GM12875 (cell line): ENCODE data around the gene SAMD1.
"Not testable (repeated sequence)": the region's sequence is repeated elsewhere in the genome, so short reads cannot be mapped to it uniquely, and the experiment has no call there.

Experiments
- H3K4me3 ChIP-seq: one replicate; pipeline ENCODE4 v1.5.1; 2011; ENCODE audit warnings: low read depth, low read length, control low read depth
- CTCF ChIP-seq: IDR thresholded peaks from 2 replicates; pipeline ENCODE4 v1.5.1; 2011; ENCODE audit warnings: low read depth, mild to moderate bottlenecking, control low read depth, inconsistent platforms, low read length, moderate library complexity, borderline replicate concordance; ENCODE audit not compliant: insufficient read depth

Gene SAMD1

DNA sequence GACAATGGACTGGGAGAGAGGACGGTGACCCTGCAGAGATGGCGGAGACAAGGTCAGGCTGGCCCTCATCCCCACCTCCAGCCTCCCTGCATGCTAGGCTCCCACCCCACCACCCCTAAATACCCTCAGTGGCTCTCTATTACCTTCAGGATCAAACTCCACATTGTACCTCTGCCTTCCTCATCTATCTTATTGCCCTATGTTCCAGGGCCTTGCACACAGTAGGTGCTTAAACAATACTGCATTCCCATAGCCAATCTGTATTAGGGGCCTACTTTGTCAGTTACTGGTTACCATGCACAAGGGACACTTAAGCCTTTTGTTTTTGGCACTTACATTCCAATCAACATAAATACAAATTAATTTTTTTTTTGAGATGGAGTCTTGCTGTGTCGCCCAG lies 35.2 kb downstream of the SAMD1 start:
- TF ChIP-seq CTCF = no peak
- no peak overlapping the region for H3K4me3 ChIP-seq

GRCh38 chr19:14054721-14055120 lies 35.8 kb downstream of the SAMD1 start:
- H3K4me3 ChIP-seq = no peak overlapping the region
- no peak for TF ChIP-seq CTCF

GRCh38 chr19:14054099-14054498 lies 36.5 kb downstream of the SAMD1 start:
- no peak overlapping the region for H3K4me3 ChIP-seq
- no peak for TF ChIP-seq CTCF

DNA sequence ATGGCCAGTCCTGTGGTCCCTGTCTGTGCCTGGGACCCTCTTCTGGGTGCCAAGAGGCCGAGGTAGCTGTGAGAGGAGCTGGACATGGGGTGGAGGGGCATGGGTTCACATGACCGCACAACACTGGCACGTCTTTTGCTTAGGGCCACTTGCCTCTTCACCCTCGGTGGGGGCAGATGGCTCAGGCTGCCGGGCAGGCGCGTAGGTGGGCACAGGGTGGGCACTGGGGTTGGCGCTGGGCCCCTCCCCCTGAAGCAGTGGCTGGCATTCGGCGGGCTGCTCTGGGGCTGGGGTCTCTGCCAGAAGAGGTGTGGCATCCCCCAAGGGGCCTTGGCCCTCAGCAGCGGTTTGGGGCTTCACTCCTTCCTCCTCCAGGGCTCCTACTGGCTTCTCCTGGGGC lies 37.1 kb downstream of the SAMD1 start:
- no peak for TF ChIP-seq CTCF
- no peak overlapping the region for H3K4me3 ChIP-seq

DNA sequence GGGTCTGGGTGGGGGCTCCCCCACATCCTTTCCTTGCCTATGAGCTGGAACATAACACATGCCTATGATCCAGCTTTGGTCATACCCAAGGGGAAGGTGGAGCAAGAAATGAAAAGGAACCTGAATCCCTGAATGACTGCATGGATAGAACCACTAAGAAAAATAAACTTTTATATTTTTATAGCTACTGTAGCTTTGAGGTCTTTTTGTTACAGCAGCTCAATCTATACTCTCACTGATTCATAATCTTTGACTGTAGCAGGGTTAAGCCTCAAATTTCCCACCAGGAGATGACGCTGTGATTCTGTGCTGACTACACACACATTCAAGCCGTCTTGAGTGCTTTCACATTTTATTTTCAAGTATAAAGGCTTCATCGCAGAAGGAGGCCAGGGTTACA lies 37.5 kb downstream of the SAMD1 start:
- TF ChIP-seq CTCF = no peak
- no peak overlapping the region for H3K4me3 ChIP-seq

- TF ChIP-seq CTCF = no peak
- H3K4me3 ChIP-seq = no peak overlapping the region
These were observed 38.1 kb downstream of the SAMD1 start for GRCh38 chr19:14052470-14052869.

GRCh38 chr19:14051980-14052379 lies 38.6 kb downstream of the SAMD1 start:
- no peak overlapping the region for H3K4me3 ChIP-seq
- no peak for TF ChIP-seq CTCF

GRCh38 chr19:14050961-14051360 lies 39.6 kb downstream of the SAMD1 start:
- not testable (repeated sequence) for H3K4me3 ChIP-seq
